22Rv1 (cell line): ENCODE data around the gene LYST.
"Not testable (repeated sequence)": the region's sequence is repeated elsewhere in the genome, so short reads cannot be mapped to it uniquely, and the experiment has no call there.

Source experiments
- H3K27ac ChIP-seq: fragments of 450-650 bp; 2 replicates; pipeline ENCODE4 v1.5.1; 2017
- ZFX ChIP-seq: fragments of 450-650 bp; IDR thresholded peaks from 2 replicates; pipeline ENCODE4 v1.6.1; 2017; ENCODE audit warnings: antibody characterized with exemption, borderline replicate concordance
- TF ChIP-seq, protein P1 (sequence below): fragments of 450-650 bp; IDR thresholded peaks from 2 replicates; pipeline ENCODE4 v1.5.1; 2017; ENCODE audit warnings: mild to moderate bottlenecking

Gene LYST

GRCh38 chr1:235650341-235651169, 216.2 kb downstream of the LYST start:
- no peak overlapping the region for H3K27ac ChIP-seq
- TF ChIP-seq, protein P1, sequence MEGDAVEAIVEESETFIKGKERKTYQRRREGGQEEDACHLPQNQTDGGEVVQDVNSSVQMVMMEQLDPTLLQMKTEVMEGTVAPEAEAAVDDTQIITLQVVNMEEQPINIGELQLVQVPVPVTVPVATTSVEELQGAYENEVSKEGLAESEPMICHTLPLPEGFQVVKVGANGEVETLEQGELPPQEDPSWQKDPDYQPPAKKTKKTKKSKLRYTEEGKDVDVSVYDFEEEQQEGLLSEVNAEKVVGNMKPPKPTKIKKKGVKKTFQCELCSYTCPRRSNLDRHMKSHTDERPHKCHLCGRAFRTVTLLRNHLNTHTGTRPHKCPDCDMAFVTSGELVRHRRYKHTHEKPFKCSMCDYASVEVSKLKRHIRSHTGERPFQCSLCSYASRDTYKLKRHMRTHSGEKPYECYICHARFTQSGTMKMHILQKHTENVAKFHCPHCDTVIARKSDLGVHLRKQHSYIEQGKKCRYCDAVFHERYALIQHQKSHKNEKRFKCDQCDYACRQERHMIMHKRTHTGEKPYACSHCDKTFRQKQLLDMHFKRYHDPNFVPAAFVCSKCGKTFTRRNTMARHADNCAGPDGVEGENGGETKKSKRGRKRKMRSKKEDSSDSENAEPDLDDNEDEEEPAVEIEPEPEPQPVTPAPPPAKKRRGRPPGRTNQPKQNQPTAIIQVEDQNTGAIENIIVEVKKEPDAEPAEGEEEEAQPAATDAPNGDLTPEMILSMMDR = no peak
- TF ChIP-seq ZFX = no peak

DNA sequence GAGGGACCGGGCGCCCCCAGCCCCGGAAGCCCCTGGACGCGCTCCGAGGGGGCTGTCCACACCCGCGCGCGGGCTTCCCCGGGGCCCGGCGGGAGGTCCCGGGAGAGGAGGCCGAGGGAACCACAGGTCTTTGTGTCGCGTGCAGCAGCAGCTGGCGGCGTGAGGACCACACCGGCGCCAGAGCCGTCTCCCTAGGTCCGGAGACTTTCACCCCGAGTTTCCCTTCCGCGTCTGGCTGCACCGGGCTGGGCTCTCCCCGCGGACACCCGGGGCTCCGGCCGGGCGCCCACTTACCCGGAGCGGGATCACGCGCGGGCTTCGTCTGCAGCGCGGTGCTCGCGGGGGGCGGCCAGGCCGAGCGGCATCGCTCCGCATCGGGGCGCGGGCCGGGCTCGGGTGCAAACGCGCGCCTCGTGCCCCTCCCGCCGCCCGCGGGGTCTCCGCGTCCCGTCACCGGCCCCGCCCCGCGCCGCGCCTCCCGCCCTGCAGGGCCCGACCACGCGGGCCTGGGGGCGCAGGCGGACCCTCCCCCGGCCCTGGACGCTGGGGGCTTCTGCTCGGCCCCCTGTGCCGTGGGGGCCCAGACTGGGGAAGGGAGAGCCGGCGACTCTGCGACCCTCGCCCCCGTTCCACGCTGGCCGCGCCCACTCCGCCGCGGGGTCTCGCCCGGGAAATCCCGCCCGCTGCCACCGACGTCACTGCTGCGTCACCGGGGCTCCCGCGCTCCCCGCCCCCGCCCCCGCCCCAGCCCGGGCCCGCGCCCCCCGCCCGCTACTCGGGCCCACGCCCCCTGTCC, 217.1 kb downstream of the LYST start, which contains the start of gene GNG4:
GNG4 (minus strand) TSS at position 417 of the 796 bp plus-strand sequence. CDS start 65,946 bp downstream, outside the sequence.
- TF ChIP-seq, protein P1 = no peak
- no peak for TF ChIP-seq ZFX
- peak within 1 kb of the TSS; percentile 28 for H3K27ac ChIP-seq

GRCh38 chr1:235648954-235649367, 217.7 kb downstream of the LYST start:
- H3K27ac ChIP-seq = peak overlapping the region; percentile 28
- no peak for TF ChIP-seq ZFX
- TF ChIP-seq, protein P1 = no peak

DNA sequence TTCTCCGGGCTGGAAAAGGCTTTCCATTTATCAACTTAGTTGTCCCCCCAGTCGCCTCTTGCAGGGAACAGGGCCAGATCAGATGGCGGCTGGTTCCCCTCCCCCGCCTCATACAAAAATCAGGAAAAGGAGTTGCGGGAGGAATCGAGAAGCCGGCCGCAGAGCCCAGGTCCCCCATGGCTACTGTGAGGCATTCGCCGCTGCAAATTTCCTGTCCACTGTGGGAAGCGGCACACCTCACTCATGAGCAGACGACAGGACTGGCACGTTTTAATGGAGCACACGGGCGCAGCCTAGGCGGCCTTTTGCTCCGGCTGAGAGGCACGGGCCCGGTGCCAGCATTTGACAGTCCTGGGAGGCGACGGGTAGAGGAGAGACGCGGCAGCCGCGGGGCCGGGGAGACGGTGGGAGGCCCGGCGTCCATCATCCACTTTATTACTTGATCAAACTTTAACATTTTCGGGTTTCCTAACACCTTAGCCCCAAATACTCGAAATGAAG, 218.2 kb downstream of the LYST start:
- H3K27ac ChIP-seq = peak overlapping the region; percentile 28
- TF ChIP-seq ZFX = no peak
- TF ChIP-seq, protein P1 = no peak

GRCh38 chr1:235647537-235647936, 219.2 kb downstream of the LYST start:
- H3K27ac ChIP-seq = not testable (repeated sequence)

DNA sequence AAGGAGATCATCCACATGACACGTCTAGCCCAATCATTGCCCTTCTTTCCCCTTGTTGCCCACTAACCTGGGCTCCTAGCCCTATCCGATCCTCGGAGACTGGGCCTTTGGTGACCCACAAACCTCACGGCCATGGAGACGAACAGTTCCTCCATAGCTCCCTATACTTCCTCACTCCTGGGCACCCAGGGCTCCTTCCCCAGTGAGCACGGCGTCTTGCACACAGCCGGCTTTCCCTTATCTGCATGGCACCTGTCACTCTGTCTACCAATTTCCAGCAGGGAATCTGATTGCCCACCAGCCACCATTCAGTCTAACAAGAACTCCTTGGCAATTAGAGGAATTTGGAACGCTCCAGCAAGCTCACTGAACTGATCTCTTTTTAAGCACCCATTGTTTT, 220.2 kb downstream of the LYST start:
- H3K27ac ChIP-seq = no peak overlapping the region

GRCh38 chr1:235644693-235645305, 221.9 kb downstream of the LYST start:
- H3K27ac ChIP-seq = no peak overlapping the region
- no peak for TF ChIP-seq ZFX
- TF ChIP-seq, protein P1 = no peak

More for the DNA sequence above, 220.2 kb downstream of the LYST start:
- TF ChIP-seq ZFX = no peak
- TF ChIP-seq, protein P1 = no peak
